ENCODE results near the gene CAMK2A.

DNA sequence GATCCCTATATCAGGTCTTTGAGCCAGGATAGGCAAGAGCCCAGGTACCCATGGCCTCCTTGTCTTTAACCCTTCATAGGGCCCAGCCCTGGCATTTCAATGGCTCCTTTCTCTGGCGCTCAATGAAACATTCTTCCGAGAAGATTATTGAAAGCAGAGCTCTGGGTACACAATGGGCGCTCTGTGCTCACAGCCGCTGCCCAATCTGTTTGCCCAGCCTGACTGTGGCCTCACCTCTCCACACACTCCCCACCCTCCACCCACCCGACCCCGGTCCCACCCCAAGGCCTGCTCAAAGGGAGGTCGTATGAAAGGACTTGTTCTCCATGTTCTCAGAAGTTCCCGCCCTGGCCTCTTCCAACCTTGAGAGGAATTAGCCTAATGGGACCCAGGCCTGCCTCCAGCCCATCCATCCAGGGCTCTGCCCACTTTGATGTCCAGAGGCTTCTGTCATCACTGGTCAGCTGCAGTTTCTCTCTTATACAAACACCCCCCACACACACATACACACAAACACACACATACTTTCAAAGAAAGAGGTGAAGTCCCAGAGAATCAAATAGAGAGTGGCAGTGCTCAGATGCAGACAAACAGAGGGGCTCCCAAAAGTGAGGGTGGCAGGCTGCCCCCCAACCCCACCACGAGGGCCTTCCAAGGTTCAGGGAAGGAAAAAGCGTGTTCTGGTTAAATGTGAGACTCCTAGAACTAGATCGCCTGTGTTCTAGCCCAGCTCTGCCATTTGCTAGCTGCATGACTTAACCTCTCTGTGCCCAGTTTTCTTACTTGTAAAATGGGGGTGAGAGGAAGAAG, 18.2 kb upstream of the CAMK2A start:
- TF ChIP-seq POLR2A (IDR thresholded peaks at IDR 0.05), result no peak
- TF ChIP-seq, protein P1, sequence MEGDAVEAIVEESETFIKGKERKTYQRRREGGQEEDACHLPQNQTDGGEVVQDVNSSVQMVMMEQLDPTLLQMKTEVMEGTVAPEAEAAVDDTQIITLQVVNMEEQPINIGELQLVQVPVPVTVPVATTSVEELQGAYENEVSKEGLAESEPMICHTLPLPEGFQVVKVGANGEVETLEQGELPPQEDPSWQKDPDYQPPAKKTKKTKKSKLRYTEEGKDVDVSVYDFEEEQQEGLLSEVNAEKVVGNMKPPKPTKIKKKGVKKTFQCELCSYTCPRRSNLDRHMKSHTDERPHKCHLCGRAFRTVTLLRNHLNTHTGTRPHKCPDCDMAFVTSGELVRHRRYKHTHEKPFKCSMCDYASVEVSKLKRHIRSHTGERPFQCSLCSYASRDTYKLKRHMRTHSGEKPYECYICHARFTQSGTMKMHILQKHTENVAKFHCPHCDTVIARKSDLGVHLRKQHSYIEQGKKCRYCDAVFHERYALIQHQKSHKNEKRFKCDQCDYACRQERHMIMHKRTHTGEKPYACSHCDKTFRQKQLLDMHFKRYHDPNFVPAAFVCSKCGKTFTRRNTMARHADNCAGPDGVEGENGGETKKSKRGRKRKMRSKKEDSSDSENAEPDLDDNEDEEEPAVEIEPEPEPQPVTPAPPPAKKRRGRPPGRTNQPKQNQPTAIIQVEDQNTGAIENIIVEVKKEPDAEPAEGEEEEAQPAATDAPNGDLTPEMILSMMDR (IDR thresholded peaks at IDR 0.05), result no peak
- no peak for TF ChIP-seq EP300 (IDR thresholded peaks at IDR 0.05)
